IPS-18a (cell line): ENCODE results near the gene ALS2.
"Not testable (repeated sequence)": the region's sequence is repeated elsewhere in the genome, so short reads cannot be mapped to it uniquely, and the experiment has no call there.

Experiments
- H3K27ac ChIP-seq: one replicate; pipeline ENCODE4 v1.5.1; 2013; ENCODE audit warnings: low read length
- H3K27me3 ChIP-seq: one replicate; pipeline ENCODE4 v1.6.1; 2013; ENCODE audit warnings: mild to moderate bottlenecking, low read length; ENCODE audit not compliant: control insufficient read depth, insufficient read depth
- H3K36me3 ChIP-seq: one replicate; pipeline ENCODE4 v1.6.1; 2013; ENCODE audit warnings: low read depth, low read length; ENCODE audit not compliant: control insufficient read depth
- H3K4me1 ChIP-seq: one replicate; pipeline ENCODE4 v1.6.1; 2013; ENCODE audit warnings: low read depth, low read length; ENCODE audit not compliant: control insufficient read depth
- H3K4me3 ChIP-seq: one replicate; pipeline ENCODE4 v1.5.1; 2013; ENCODE audit warnings: low read length
- H3K9ac ChIP-seq: one replicate; pipeline ENCODE4 v1.6.1; 2013; ENCODE audit warnings: mild to moderate bottlenecking, low read length, moderate library complexity
- H3K9me3 ChIP-seq: one replicate; pipeline ENCODE4 v1.6.1; 2013; ENCODE audit warnings: low read depth, low read length; ENCODE audit not compliant: control insufficient read depth

Gene ALS2

DNA sequence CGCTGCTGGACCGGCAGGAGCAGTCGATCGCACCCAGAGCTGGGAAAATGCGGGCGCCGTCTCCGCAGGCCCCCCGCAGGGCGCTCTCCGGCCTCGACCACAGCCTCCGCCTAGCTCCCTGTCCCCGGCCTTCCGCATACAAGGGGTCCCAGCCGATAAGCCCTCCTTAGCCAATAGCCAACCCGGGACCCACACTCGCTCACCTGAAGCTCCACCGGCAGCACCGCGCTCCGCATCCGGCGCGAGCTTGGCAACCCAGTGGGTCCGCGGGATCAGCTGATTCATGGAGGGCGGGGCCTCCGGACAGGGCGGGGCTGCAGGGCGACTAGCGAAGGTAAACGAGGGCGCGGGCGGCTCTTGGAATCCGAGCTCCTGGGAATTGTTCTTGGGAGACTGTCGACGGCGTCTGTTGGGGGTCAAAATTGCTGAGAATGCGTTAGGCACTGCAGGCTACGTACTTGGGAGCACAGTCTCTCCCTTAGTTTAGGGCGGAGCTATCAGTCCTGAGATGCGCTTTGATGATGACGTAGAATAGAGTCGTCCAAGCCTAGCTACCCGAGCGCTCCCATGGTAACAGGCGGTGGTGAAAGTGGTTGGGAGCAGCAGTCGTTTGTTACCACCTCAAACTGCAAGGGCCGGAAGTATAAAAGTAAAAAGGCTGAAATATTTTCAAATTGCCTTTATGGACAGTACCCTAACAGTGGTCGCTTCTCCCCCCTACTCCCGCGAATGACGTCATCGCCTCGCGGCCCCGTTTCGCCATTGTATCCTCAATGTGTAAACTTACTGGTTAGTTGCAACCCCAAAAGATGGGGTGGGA lies at the start of gene ALS2:
ALS2 (minus strand) TSS at position 260 of the 820 bp plus-strand sequence. CDS start 12,048 bp downstream, outside the sequence.
- H3K36me3 ChIP-seq = no peaks in the 10 kb centered on the region
- H3K9ac ChIP-seq = peak within 1 kb of the TSS; percentile 85
- peaks cover 17% of the 10 kb centered on the region for H3K4me1 ChIP-seq
- no peaks in the 10 kb centered on the region for H3K9me3 ChIP-seq
- H3K27ac ChIP-seq = peak within 1 kb of the TSS; percentile 82
- H3K4me3 ChIP-seq = peak within 1 kb of the TSS; percentile 82
- H3K27me3 ChIP-seq = no peaks in the 10 kb centered on the region

DNA sequence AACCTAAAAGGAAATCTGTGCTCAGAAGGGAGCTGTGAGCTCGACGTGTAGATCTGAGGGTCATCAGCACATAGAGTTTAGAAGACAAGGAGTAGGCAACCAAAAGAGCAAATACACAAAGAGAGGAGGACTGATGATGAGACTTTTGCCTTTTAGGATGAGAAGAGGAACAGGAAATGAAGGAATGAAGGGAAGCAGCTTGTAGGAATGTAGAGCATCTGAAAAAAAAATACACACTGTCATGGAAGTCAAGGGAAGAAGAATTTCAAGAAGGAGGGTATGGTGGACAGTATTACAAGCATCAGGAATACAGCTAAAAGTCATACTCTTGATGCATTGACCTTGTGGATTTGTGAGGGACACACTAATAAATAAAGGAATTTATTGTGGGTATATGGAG lies 47.5 kb upstream of the ALS2 start:
- Histone ChIP-seq H3K9ac (no peak overlapping the region), H3K36me3 (no peaks in the 10 kb centered on the region), H3K4me1 (no peaks in the 10 kb centered on the region)

DNA sequence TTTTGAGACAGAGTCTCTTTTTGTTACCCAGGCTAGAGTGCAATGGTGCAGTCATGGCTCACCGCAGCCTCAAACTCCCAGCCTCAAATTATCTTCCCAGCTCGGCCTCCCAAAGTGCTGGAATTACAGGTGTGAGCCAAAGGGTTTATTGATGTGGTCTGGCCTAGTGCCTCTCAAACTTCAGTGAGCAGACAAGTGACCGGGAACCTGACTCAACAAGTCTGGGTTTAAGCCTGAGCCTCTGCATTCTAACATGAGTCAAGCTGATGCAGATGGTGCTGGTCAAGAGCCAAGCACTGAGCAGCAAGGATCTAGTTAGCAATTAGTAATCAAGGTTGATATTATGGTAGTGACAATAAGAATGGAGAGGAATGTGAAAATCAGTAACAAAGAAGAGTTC lies 46.9 kb upstream of the ALS2 start:
- Histone ChIP-seq H3K36me3 (no peaks in the 10 kb centered on the region), H3K9ac (no peak overlapping the region), H3K9me3 (no peaks in the 10 kb centered on the region), H3K4me1 (no peaks in the 10 kb centered on the region), H3K4me3 (no peak overlapping the region), H3K27me3 (no peaks in the 10 kb centered on the region), H3K27ac (no peak overlapping the region)

More for the DNA sequence above, 47.5 kb upstream of the ALS2 start:
- Histone ChIP-seq H3K9me3 (no peaks in the 10 kb centered on the region), H3K27me3 (no peaks in the 10 kb centered on the region), H3K27ac (no peak overlapping the region), H3K4me3 (no peak overlapping the region)

DNA sequence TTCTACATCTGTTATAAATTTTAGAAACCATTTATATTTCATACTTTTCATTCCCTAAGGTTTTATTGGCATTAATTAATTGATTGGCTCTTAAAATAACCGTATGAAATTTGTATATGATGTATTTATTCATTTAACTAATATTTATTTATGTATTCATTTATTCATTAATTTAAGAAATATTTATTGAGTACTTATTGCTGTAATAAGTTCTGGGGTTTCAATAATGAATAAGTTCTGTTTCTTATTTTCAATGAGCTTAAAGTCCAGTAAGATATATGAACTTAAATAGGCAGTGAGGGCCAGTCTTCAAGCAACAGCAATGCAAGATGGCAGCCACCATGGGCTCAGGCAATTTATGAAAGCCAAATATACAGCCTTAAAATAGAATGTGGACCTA lies 43.5 kb upstream of the ALS2 start:
- H3K27me3 ChIP-seq = no peaks in the 10 kb centered on the region
- H3K9ac ChIP-seq = no peak overlapping the region
- no peaks in the 10 kb centered on the region for H3K36me3 ChIP-seq
- H3K4me1 ChIP-seq = no peaks in the 10 kb centered on the region
- no peaks in the 10 kb centered on the region for H3K9me3 ChIP-seq
- no peak overlapping the region for H3K4me3 ChIP-seq
- no peak overlapping the region for H3K27ac ChIP-seq

DNA sequence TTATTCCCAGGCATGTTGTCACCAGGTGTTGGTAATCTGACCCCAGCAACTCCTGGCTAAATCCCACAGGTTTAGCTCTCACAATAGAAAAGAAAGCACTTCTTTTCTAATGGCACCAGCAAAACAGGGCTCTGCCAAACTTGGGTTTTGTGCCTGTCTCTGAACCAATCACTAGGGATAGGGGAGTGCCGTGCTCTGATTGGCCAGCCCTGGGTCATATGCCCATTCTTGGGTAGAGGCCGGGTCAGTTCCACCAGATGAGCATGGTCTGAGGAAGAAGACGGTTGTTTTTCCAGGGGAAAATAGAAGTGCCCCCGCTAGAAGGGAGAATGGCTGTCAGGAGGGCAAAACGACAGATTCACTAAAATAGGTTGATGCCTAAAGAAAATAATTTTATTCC lies 40.3 kb upstream of the ALS2 start:
- Histone ChIP-seq H3K4me1 (no peaks in the 10 kb centered on the region), H3K9ac (no peak overlapping the region), H3K27me3 (no peaks in the 10 kb centered on the region), H3K4me3 (no peak overlapping the region), H3K27ac (no peak overlapping the region), H3K9me3 (no peaks in the 10 kb centered on the region), H3K36me3 (no peaks in the 10 kb centered on the region)

DNA sequence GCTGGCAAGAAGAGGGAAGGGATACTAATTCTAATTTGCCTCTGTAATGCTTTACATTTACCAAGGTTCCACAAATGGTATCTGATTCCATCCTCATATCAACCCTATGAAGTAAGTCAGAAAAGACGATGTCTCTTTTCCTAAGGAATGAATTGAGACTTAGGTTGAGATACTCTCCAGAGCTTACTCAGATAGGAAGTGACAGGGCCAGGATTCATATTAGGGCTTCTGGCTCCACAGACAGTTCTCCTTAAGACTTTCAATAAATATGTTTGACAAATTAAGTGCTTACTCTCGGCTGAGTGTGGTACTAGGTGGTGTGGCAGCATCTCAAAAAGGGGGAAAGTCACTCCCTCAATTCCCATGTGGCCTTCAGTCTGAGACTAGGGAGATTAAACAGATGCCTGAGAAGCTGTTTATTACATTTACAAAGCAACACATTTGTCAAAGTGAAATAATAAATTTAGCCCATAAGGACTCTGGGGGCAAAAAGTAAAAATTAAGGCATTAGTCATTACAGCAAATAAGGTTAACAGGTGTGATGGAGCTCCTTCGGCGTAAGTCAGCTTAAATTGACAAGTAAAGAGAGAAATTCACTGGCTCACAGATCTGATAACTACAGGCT lies 39.8 kb upstream of the ALS2 start:
- H3K4me3 ChIP-seq = no peak overlapping the region
- no peak overlapping the region for H3K27ac ChIP-seq
- H3K36me3 ChIP-seq = no peaks in the 10 kb centered on the region
- H3K9ac ChIP-seq = no peak overlapping the region
- no peaks in the 10 kb centered on the region for H3K27me3 ChIP-seq
- no peaks in the 10 kb centered on the region for H3K4me1 ChIP-seq
- H3K9me3 ChIP-seq = no peaks in the 10 kb centered on the region

DNA sequence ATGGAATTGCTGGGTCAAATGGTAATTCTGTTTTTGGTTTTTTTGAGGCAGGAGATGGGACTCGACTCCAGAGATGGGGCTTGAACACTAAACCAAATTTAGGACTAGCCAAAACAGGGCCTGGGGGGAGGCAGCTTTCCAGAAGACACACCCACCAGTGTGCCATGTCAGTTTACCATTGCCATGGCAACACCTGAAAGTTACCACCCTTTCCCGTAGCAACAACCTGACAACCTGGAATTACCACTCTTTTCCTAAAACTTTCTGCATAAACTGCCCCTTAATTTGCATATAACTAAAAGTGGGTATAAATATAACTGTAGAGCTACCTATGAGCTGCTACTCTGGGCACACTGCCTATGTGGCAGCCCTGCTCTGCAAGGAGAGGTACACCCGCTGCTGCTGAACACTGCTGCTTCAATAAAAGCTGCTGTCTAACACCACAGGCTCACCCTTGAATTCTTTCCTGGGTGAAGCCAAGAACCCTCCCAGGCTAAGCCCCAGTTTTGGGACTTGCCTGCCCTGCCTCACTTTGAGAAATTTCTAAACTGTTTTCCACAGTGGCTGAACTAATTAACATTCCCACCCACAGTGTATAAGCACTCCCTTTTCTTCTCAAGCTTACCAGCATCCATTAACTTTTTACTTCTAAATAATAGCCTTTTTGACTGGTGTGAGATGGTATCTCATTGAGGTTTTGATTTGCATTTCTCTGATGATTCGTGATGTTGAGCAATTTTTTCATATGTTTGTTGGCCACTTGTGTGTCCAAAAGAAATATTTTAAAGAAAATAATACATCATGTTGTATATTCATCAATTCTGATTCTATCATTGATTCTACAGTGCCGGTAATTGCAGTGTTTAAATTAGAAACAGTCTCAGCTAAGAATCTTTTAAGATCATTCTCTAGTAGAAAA lies 36.2 kb upstream of the ALS2 start:
- Histone ChIP-seq H3K9me3 (no peaks in the 10 kb centered on the region), H3K4me3 (no peak overlapping the region), H3K27ac (no peak overlapping the region), H3K9ac (no peak overlapping the region), H3K36me3 (no peaks in the 10 kb centered on the region), H3K27me3 (no peaks in the 10 kb centered on the region), H3K4me1 (no peaks in the 10 kb centered on the region)

DNA sequence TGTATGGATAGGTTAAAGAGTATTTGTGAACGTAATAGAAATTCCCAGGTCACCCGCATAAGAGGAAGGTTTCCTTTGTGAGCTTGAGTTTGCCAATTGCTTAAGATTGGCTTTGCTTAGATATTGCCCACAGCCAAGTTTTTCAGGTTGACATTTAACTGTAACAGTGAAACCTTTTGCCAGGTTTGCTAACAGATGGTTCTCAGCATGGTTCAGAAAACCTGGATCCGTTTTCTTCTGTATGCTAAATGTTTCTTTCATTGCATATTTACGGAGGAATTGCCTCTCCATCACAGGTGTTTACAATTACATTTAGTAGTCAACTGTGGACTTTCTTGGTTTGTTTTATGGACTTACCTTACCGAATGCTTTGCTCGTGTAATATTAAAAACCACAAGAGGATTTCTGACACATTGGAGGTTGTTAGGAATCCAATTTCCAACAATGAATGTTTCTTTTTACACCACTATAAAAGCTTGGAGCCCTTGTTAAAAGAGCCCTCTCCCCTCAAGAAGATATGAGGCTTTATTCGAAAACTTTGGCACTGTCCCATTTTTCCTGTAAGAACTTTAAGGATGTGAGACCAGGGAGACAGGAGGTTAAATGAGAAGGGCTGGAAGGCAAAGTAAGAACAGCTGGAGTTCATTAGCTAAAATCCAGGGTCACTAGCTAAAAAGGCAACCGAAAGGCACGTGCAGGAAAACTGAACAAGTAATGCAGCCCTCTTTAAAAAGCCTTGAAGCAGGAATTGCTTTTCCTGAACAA lies 33.4 kb upstream of the ALS2 start:
- H3K9ac ChIP-seq = no peak overlapping the region
- no peaks in the 10 kb centered on the region for H3K4me1 ChIP-seq
- H3K9me3 ChIP-seq = no peaks in the 10 kb centered on the region
- no peak overlapping the region for H3K4me3 ChIP-seq
- H3K36me3 ChIP-seq = no peaks in the 10 kb centered on the region
- H3K27ac ChIP-seq = no peak overlapping the region
- H3K27me3 ChIP-seq = no peaks in the 10 kb centered on the region

DNA sequence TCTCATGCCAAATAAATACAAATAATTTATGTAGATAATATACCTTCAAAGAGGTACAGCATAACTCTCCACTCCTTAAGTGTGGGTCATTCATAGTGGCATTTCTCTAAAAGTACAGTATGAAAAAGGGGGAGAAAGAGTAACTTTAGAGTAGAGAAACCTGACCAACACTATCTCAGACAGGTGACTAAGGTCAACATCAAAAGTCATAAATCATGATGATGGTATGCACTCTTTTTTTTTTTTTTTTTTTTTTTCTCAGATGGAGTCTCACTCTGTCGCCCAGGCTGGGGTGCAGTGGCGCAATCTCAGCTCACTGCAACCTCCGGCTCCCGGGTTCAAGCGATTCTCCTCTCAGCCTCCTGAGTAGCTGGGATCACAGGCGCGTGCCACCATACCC lies 29.9 kb upstream of the ALS2 start:
- H3K27ac ChIP-seq, H3K36me3 ChIP-seq, H3K9me3 ChIP-seq, H3K27me3 ChIP-seq, H3K4me3 ChIP-seq, H3K9ac ChIP-seq: not testable (repeated sequence)
- H3K4me1 ChIP-seq = peaks cover 13% of the 10 kb centered on the region

DNA sequence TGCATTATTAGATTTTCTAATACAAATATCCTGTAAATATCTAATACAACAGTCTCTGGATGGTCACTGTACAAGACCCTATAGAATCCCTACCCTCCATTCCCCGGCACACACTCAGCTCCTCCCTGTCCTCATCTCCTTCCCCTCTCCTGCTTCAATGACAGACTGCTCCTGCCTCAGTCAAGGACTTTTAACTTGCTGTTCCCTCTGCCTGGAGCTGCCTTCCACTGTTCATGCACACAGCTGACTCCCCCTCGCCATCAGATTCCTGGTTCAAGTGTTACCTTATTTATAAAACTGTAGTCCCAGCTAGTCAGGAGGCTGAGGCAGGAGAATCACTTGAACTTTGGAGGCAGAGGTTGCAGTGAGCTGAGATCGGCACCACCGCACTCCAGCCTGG lies 28.9 kb upstream of the ALS2 start:
- Histone ChIP-seq H3K4me1 (peaks cover 13% of the 10 kb centered on the region), H3K27me3 (no peaks in the 10 kb centered on the region), H3K27ac (no peak overlapping the region), H3K36me3 (no peaks in the 10 kb centered on the region), H3K9ac (no peak overlapping the region), H3K9me3 (no peaks in the 10 kb centered on the region), H3K4me3 (no peak overlapping the region)

DNA sequence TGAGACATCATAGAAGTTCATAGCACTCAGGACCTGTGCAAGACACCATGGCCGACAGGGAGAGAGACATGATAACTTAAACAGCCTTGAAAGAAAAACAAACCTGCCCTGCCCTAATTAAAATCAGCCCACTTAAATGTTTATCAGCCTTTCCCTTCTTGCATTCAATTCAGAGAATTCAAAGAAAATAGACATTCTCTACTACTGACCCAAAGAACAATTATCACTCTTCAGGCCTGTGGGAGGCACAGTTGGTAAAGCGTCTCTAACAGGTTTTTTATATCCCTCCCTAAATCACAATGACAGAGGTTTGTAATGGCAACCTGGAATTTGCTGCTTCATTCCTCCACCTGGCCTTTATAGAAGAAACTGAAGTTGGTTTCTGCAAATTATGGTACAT lies 27.3 kb upstream of the ALS2 start:
- Histone ChIP-seq H3K9ac (no peak overlapping the region), H3K4me1 (peaks cover 13% of the 10 kb centered on the region), H3K27me3 (no peaks in the 10 kb centered on the region), H3K4me3 (no peak overlapping the region), H3K27ac (no peak overlapping the region), H3K9me3 (no peaks in the 10 kb centered on the region), H3K36me3 (no peaks in the 10 kb centered on the region)
